HEK293 (cell line): Measurements from ENCODE around the gene PRKG1.

Experiments used
- MYNN ChIP-seq: fragments of 450-650 bp; formaldehyde crosslinking; IDR thresholded peaks from 2 replicates; pipeline ENCODE4 v1.5.1; 2016; ENCODE audit warnings: missing biosample characterization, missing genetic modification characterization, borderline replicate concordance
- PRDM4 ChIP-seq: fragments of 450-650 bp; formaldehyde crosslinking; IDR thresholded peaks from 2 replicates; pipeline ENCODE4 v1.5.1; 2017; ENCODE audit warnings: missing biosample characterization, missing genetic modification characterization
- TRIM28 ChIP-seq: IDR thresholded peaks from 2 replicates; pipeline ENCODE4 v1.6.1; 2011; ENCODE audit warnings: low read length, control low read depth, borderline replicate concordance
- ZNF174 ChIP-seq: fragments of 450-650 bp; formaldehyde crosslinking; IDR thresholded peaks from 2 replicates; pipeline ENCODE4 v1.5.0; 2017; ENCODE audit warnings: missing biosample characterization, mild to moderate bottlenecking, missing genetic modification characterization
- ZNF600 ChIP-seq: fragments of 450-650 bp; formaldehyde crosslinking; IDR thresholded peaks from 2 replicates; pipeline ENCODE4 v1.5.1; 2016; ENCODE audit warnings: missing biosample characterization, missing genetic modification characterization
- ZNF670 ChIP-seq: fragments of 450-650 bp; formaldehyde crosslinking; IDR thresholded peaks from 2 replicates; pipeline ENCODE4 v1.5.1; 2016; ENCODE audit warnings: missing biosample characterization, missing genetic modification characterization, low read depth
- TF ChIP-seq, protein P1 (sequence below): fragments of 450-650 bp; formaldehyde crosslinking; IDR thresholded peaks from 2 replicates; pipeline ENCODE4 v1.5.1; 2016; ENCODE audit warnings: missing biosample characterization, missing genetic modification characterization
- TF ChIP-seq, protein P2 (sequence below): fragments of 450-650 bp; formaldehyde crosslinking; IDR thresholded peaks from 2 replicates; pipeline ENCODE4 v1.5.1; 2016; ENCODE audit warnings: missing biosample characterization, missing genetic modification characterization
- TF ChIP-seq, protein P3 (sequence below): fragments of 450-650 bp; formaldehyde crosslinking; IDR thresholded peaks from 2 replicates; pipeline ENCODE4 v1.5.1; 2017; ENCODE audit warnings: missing biosample characterization, mild to moderate bottlenecking, missing genetic modification characterization, moderate library complexity
- TF ChIP-seq, protein P4 (sequence below): fragments of 450-650 bp; formaldehyde crosslinking; IDR thresholded peaks from 2 replicates; pipeline ENCODE4 v1.5.1; 2016; ENCODE audit warnings: missing biosample characterization, missing genetic modification characterization

DNA sequence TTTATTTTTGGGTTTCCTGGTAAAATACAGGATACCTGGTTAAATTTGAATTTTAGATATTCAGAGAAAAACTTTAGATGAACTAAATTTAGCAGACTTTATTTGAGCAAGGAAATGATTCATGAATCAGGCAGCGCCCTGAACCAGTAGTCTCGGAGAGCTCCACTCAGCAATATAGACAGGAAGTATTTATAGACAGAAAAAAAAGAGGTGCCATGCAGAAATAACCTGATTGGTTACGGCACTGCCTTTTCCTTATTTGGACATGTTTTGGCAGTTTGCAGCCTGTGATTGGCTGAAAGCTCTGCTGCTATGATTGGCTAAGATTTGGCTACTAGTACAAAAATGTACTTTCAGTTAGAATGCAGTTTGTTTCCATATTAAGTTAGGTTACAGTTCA, 1041.5 kb downstream of the PRKG1 start:
- TF ChIP-seq ZNF174 (tag by site-specific recombination) (no peak), ZNF670 (tag by site-specific recombination) (no peak), TRIM28 (no peak), PRDM4 (no peak), ZNF600 (tag by site-specific recombination) (no peak), MYNN (tag by site-specific recombination) (no peak)
- TF ChIP-seq, protein P1, sequence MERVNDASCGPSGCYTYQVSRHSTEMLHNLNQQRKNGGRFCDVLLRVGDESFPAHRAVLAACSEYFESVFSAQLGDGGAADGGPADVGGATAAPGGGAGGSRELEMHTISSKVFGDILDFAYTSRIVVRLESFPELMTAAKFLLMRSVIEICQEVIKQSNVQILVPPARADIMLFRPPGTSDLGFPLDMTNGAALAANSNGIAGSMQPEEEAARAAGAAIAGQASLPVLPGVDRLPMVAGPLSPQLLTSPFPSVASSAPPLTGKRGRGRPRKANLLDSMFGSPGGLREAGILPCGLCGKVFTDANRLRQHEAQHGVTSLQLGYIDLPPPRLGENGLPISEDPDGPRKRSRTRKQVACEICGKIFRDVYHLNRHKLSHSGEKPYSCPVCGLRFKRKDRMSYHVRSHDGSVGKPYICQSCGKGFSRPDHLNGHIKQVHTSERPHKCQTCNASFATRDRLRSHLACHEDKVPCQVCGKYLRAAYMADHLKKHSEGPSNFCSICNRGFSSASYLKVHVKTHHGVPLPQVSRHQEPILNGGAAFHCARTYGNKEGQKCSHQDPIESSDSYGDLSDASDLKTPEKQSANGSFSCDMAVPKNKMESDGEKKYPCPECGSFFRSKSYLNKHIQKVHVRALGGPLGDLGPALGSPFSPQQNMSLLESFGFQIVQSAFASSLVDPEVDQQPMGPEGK (tag by site-specific recombination), result no peak
- TF ChIP-seq, protein P2, sequence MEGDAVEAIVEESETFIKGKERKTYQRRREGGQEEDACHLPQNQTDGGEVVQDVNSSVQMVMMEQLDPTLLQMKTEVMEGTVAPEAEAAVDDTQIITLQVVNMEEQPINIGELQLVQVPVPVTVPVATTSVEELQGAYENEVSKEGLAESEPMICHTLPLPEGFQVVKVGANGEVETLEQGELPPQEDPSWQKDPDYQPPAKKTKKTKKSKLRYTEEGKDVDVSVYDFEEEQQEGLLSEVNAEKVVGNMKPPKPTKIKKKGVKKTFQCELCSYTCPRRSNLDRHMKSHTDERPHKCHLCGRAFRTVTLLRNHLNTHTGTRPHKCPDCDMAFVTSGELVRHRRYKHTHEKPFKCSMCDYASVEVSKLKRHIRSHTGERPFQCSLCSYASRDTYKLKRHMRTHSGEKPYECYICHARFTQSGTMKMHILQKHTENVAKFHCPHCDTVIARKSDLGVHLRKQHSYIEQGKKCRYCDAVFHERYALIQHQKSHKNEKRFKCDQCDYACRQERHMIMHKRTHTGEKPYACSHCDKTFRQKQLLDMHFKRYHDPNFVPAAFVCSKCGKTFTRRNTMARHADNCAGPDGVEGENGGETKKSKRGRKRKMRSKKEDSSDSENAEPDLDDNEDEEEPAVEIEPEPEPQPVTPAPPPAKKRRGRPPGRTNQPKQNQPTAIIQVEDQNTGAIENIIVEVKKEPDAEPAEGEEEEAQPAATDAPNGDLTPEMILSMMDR, result no peak
- TF ChIP-seq, protein P3, sequence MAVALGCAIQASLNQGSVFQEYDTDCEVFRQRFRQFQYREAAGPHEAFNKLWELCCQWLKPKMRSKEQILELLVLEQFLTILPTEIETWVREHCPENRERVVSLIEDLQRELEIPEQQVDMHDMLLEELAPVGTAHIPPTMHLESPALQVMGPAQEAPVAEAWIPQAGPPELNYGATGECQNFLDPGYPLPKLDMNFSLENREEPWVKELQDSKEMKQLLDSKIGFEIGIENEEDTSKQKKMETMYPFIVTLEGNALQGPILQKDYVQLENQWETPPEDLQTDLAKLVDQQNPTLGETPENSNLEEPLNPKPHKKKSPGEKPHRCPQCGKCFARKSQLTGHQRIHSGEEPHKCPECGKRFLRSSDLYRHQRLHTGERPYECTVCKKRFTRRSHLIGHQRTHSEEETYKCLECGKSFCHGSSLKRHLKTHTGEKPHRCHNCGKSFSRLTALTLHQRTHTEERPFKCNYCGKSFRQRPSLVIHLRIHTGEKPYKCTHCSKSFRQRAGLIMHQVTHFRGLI, result no peak
- TF ChIP-seq, protein P4, sequence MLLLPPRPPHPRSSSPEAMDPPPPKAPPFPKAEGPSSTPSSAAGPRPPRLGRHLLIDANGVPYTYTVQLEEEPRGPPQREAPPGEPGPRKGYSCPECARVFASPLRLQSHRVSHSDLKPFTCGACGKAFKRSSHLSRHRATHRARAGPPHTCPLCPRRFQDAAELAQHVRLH, result no peak
